ENCODE results near the gene LIMS1.
"Not testable (repeated sequence)": the region's sequence is repeated elsewhere in the genome, so short reads cannot be mapped to it uniquely, and the experiment has no call there.

DNA sequence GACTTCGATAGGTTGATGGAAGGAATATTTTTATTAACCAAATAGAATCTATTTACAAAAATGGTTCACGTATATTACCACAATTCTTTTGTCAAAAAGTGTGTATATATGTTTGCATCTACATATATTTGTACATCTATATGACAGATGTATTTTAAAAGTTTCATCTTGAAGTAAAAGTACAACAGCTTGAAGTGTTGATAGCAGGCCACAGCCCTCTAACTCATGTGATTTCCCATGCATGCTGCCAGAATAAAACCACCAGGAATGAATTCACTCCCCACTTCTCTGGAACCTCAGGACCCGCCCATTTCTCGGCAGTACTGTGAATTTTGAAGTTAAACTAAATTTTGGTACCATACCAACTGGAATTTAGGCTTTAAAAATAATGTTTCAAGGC, 26.6 kb upstream of the LIMS1 start:
- not testable (repeated sequence) for TF ChIP-seq GFI1 (CRISPR knock-in tag; IDR thresholded peaks at IDR 0.05; ENCODE audit: borderline replicate concordance); PHF20 (CRISPR knock-in tag; IDR thresholded peaks at IDR 0.05); CHD2 (IDR thresholded peaks at IDR 0.05; ENCODE audit: low read depth, low read length); ZSCAN29 (CRISPR knock-in tag; conservative IDR thresholded peaks at IDR 0.05); MEIS1 (CRISPR knock-in tag; IDR thresholded peaks at IDR 0.05; ENCODE audit: borderline replicate concordance); GABPA (IDR thresholded peaks at IDR 0.05; ENCODE audit: low read depth, low read length); GABPA (CRISPR knock-in tag; IDR thresholded peaks at IDR 0.05; ENCODE audit: low read depth)
- TF ChIP-seq, protein P1, sequence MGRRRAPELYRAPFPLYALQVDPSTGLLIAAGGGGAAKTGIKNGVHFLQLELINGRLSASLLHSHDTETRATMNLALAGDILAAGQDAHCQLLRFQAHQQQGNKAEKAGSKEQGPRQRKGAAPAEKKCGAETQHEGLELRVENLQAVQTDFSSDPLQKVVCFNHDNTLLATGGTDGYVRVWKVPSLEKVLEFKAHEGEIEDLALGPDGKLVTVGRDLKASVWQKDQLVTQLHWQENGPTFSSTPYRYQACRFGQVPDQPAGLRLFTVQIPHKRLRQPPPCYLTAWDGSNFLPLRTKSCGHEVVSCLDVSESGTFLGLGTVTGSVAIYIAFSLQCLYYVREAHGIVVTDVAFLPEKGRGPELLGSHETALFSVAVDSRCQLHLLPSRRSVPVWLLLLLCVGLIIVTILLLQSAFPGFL (CRISPR knock-in tag; IDR thresholded peaks at IDR 0.05), result not testable (repeated sequence)
- TF ChIP-seq, protein P2, sequence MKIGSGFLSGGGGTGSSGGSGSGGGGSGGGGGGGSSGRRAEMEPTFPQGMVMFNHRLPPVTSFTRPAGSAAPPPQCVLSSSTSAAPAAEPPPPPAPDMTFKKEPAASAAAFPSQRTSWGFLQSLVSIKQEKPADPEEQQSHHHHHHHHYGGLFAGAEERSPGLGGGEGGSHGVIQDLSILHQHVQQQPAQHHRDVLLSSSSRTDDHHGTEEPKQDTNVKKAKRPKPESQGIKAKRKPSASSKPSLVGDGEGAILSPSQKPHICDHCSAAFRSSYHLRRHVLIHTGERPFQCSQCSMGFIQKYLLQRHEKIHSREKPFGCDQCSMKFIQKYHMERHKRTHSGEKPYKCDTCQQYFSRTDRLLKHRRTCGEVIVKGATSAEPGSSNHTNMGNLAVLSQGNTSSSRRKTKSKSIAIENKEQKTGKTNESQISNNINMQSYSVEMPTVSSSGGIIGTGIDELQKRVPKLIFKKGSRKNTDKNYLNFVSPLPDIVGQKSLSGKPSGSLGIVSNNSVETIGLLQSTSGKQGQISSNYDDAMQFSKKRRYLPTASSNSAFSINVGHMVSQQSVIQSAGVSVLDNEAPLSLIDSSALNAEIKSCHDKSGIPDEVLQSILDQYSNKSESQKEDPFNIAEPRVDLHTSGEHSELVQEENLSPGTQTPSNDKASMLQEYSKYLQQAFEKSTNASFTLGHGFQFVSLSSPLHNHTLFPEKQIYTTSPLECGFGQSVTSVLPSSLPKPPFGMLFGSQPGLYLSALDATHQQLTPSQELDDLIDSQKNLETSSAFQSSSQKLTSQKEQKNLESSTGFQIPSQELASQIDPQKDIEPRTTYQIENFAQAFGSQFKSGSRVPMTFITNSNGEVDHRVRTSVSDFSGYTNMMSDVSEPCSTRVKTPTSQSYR (CRISPR knock-in tag; IDR thresholded peaks at IDR 0.05; ENCODE audit: borderline replicate concordance), result not testable (repeated sequence)
- TF ChIP-seq, protein P3, sequence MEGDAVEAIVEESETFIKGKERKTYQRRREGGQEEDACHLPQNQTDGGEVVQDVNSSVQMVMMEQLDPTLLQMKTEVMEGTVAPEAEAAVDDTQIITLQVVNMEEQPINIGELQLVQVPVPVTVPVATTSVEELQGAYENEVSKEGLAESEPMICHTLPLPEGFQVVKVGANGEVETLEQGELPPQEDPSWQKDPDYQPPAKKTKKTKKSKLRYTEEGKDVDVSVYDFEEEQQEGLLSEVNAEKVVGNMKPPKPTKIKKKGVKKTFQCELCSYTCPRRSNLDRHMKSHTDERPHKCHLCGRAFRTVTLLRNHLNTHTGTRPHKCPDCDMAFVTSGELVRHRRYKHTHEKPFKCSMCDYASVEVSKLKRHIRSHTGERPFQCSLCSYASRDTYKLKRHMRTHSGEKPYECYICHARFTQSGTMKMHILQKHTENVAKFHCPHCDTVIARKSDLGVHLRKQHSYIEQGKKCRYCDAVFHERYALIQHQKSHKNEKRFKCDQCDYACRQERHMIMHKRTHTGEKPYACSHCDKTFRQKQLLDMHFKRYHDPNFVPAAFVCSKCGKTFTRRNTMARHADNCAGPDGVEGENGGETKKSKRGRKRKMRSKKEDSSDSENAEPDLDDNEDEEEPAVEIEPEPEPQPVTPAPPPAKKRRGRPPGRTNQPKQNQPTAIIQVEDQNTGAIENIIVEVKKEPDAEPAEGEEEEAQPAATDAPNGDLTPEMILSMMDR (CRISPR knock-in tag; IDR thresholded peaks at IDR 0.05), result not testable (repeated sequence)
- TF ChIP-seq, protein P4, sequence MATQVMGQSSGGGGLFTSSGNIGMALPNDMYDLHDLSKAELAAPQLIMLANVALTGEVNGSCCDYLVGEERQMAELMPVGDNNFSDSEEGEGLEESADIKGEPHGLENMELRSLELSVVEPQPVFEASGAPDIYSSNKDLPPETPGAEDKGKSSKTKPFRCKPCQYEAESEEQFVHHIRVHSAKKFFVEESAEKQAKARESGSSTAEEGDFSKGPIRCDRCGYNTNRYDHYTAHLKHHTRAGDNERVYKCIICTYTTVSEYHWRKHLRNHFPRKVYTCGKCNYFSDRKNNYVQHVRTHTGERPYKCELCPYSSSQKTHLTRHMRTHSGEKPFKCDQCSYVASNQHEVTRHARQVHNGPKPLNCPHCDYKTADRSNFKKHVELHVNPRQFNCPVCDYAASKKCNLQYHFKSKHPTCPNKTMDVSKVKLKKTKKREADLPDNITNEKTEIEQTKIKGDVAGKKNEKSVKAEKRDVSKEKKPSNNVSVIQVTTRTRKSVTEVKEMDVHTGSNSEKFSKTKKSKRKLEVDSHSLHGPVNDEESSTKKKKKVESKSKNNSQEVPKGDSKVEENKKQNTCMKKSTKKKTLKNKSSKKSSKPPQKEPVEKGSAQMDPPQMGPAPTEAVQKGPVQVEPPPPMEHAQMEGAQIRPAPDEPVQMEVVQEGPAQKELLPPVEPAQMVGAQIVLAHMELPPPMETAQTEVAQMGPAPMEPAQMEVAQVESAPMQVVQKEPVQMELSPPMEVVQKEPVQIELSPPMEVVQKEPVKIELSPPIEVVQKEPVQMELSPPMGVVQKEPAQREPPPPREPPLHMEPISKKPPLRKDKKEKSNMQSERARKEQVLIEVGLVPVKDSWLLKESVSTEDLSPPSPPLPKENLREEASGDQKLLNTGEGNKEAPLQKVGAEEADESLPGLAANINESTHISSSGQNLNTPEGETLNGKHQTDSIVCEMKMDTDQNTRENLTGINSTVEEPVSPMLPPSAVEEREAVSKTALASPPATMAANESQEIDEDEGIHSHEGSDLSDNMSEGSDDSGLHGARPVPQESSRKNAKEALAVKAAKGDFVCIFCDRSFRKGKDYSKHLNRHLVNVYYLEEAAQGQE (IDR thresholded peaks at IDR 0.05; ENCODE audit: borderline replicate concordance in 1 of 2, low read depth in 1 of 2, low read length in 2 of 2), result not testable (repeated sequence)
